HG02943 (cell line): ENCODE data around the gene SPINK8.
"Not testable (repeated sequence)": the region's sequence is repeated elsewhere in the genome, so short reads cannot be mapped to it uniquely, and the experiment has no call there.

ENCODE experiments used
- ATAC-seq: cut with Tn5 transposase; IDR thresholded peaks from one replicate; pipeline ENCODE4 v1.9.1; 2021; ENCODE audit warnings: mild to moderate bottlenecking, low read depth, moderate library complexity; ENCODE audit not compliant: unreplicated experiment

SPINK8 gene

DNA sequence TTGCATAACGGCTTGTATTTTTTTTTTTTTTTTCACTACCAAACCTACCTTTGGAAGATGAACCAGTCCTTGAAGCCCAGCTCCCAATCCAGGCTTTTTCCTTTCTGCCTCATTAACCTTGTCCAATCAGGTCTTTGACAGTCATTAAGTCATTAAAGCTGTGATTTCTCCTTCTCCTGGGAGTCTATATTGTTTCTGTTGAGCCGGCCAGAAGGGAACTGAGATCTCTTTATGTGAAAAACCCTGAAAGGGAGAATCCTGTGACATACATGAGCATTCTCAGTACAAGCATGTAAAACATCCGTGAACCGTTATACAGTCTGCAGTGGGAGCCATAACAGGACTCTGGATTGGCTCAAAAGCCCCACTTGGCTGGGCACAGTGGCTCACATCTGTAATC, 52.6 kb downstream of the SPINK8 start:
- ATAC-seq, result no peak

DNA sequence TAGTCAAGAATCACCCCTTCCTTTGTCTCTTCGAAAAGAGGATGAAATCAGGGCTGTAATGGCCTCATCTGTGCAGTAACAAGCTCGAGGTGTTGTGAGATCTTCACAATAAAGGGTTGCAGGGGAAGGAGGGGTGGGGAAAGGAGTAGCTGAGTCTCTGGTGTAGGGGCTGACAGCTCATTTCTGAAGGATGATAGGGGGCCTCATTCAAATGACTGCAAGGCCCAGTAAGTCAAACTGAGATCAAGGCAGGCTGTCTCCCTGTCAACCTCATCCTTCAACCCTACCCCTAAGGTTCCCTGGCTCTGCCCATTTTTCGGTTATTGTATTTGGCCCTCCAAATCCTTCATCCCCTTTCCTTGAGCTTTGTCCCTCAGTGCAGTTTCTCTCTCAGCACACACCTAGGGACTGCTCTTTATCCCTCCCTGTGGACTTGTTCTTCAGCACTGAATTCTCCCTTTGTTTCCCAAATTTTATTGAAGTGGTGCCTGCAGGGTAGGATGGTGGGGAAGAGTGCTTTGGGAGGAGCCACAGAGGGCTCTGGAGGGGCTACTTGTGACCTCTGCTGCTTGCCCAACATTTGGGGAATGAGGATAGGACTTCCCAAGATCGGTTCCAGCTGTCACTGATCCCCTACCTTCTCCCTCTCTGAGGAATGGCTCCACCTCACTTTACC, 54.4 kb downstream of the SPINK8 start:
- no peak for ATAC-seq

DNA sequence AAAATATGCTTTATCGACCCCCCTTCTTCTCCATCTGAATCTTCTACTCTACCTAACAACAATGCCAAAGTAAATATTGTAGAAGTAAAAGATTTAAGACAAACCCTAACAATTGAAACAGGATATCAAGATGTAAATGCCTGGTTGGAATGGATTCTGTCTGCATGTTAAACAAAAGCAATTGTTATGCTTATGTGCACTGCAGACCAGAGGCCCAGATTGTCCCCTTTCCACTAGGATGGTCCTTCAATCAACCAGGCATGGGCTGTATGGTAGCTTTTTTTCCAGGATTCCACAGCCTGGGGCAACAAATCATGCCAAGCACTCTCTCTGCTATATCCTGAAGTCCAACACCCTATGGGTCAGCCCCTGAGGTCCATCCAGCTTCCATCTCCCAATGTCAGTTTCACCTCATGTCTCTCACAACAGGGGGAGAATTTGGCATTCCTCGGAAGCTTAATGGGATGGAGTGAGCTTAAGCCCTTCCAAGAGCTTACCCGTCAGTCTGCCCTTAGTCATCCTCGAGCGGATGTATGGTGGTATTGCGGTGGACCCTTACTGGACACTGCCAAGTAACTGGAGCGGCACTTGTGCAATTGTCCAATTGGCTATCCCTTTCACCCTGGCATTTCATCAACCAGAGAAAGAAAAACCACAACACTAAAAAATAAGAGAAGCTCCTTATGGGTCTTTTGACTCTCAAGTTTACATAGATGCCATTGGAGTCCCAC, 56.4 kb downstream of the SPINK8 start:
- no peak for ATAC-seq

DNA sequence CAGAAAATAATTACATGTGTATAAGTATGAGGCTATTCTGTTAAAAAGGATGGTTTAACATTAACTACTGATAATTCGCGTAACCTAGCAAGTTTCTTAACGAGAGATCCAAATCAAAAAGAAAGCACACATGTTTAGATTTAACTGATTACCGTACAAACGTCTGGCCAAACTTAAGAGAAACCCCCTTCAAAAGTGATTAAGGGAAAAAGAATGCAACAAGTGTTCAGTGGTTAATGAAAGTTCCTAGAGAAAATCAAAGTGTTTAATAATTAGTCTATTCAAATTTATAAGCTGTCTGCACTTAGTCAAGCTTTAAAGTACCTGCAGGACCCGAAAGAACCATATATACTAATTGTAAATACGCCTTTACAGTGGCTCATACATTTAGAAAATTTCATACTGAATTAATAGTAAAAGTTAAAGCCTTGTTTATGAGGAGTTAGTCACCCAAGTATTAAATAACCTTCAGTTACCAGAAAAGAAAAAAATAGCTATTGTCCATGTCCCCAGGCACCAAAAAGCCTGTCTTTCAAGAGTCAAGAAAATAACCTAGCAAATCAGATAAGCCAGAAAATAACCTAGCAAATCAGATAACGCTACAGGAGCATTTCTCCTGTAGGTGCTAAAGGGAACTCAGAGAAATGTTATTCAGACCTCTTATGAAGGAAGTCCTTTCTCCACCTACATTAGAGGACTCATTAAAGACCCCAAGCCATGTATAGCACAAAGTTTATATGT, 58.0 kb downstream of the SPINK8 start:
- no peak for ATAC-seq

DNA sequence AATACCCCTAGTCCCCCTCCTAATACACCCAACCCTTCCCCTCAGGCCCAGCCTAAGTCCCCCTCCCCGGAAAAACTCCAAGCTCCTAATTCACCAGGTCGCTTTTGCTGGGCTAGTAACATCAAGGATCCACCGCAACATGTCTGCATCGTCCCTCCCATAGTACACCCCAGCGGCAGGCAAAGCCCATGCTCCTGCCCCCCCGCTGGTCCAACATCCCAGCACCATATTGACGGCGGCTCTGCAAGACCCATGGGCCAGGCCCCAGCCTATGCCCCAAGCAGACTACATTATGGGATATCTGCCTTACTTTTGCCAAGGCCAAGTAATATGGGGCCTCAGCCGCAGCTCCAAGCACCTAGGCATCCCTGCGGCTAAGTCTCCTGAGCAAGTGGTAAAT, 59.0 kb downstream of the SPINK8 start:
- no peak for ATAC-seq

DNA sequence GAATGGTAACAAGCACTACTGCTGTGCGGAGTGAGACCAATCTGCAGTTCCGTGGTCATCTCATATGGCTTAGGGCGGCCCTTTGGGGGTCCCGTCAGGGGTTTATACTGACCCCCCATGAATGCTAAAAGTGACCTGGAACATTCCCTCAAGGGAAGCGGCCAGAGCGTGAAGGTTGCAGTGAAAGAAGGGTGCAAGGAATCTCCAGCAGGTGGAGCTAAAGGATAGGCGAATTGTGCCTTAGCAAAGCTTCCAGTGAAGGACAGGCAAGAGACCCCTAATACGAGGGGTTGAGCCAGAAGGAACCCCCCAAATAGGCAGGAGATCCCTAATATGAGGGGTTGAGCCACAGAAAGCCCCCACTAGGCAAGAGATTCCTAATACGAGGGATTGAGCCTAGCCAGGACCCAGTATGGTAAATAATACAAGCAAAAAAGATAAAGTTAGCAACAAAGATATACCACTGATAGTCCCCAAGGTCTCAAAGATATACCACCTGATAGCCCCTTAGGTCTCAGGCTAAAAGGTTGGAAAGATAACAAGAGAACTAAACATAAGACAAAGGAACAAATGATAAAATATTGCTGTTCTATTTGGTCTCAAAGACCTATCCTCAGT, 59.8 kb downstream of the SPINK8 start:
- ATAC-seq, result no peak

DNA sequence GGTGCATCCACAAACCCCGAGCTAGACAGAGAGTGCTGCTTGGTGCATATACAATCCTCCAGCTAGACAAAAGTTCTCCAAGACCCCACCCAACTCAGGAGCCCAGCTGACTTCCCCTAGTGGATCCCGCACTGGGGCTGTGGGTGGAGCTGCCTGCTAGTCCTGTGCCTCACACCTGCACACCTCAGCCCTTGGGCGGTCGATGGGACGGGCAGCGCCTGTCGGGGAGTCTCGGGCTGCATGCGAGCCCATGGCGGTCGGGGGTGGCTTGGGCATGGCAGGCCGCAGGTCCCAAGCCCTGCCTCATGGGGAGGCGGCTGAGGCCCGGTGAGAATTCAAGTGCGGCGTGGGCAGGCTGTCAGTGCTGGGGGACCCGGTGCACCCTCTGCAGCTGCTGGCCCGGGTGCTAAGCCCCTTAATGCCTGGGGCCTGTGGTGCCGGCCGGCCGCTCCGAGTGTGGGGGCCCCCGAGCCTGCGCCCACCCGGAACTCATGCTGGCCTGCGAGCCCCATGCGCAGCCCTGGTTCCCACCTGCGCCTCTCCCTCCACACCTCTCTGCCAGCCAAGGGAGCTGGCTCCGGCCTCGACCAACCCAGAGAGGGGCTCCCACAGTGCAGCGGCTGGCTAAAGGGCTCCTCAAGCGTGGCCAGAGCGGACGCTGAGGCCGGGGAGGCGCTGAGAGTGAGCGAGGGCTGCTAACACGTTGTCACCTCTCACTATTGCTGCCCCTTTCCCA, 61.5 kb downstream of the SPINK8 start:
- ATAC-seq, result no peak

DNA sequence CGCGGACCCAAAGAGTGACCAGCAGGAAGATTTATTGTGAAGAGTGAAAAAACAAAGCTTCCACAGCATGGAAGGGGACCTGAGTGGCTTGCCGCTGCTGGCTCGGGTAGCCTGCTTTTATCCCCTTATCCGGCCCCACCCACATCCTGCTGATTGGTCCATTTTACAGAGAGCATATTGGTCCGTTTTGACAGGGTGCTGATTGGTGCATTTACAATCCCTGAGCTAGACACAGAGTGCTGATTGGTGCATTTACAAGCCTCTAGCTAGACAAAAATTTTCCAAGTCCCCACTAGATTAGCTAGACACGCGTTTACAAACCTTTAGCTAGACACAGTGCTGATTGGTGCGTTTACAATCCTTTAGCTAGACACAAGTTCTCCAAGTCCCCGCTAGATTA, 62.2 kb downstream of the SPINK8 start:
- not testable (repeated sequence) for ATAC-seq

DNA sequence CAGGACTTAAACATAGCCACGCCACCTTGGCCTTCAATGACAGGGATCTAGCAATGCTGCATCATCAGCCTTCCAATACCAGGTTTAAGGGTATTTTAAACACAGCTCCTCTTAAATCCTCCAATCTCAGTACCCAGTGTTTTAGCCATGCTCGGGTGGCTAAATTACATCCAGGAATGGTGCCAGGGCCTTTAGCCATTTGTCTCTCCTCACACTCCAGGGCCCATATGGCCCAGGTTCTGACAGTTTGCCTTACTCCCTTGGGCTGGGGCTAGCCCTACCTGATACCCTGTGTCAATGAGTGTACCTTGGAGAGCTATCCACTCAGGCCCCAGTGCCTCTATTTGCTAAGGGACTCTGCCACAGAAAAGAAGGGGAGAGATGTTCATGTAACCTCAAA, 63.2 kb downstream of the SPINK8 start:
- ATAC-seq, result no peak

DNA sequence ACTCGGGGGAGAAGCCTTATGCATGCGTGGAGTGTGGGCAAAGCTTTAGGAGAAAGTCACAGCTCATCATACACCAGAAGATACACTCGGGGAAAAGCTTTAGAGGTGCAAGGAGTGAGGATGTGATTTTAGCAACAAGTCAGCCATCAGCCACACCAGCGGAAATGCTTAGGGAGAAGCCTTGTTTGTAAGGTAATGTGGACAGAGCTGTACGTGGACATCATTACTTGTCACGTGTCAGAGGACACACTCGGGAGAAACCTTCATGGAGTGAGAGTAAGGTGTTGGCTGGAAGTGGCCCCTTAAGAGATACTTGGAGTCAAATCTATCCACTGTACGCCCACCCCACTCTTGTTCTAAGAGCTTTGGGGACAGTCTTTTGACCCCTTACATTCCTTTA, 63.9 kb downstream of the SPINK8 start:
- no peak for ATAC-seq

DNA sequence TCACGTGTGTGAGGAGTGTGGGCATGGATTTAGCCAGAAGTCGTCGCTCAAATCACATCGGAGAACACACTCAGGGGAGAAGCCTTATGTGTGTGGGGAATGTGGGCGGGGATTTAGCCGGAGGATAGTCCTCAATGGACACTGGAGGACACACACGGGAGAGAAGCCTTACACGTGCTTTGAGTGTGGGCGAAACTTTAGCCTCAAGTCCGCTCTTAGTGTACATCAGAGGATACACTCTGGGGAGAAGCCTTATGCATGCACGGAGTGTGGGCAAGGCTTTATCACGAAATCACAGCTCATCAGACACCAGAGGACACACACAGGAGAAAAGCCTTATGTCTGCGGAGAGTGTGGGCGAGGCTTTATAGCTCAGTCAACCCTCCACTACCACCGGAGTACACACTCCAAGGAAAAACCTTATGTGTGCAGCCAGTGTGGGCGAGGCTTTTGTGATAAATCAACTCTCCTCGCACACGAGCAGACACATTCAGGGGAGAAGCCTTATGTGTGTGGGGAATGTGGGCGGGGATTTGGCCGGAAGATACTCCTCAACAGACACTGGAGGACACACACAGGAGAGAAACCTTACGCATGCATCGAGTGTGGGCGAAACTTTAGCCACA, 64.4 kb downstream of the SPINK8 start:
- no peak for ATAC-seq

DNA sequence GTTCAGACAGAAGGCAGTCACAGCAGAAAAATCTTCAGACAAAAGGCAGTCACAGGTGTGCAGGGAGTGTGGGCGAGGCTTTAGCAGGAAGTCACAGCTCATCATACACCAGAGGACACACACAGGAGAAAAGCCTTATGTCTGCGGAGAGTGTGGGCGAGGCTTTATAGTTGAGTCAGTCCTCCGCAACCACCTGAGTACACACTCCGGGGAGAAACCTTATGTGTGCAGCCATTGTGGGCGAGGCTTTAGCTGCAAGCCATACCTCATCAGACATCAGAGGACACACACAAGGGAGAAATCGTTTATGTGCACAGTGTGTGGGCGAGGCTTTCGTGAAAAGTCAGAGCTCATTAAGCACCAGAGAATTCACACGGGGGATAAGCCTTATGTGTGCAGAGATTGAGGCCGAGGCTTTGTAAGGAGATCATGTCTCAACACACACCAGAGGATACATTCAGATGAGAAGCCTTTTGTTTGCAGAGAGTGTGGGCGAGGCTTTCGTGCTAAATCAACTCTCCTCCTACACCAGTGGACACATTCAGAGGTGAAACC, 65.0 kb downstream of the SPINK8 start:
- no peak for ATAC-seq

DNA sequence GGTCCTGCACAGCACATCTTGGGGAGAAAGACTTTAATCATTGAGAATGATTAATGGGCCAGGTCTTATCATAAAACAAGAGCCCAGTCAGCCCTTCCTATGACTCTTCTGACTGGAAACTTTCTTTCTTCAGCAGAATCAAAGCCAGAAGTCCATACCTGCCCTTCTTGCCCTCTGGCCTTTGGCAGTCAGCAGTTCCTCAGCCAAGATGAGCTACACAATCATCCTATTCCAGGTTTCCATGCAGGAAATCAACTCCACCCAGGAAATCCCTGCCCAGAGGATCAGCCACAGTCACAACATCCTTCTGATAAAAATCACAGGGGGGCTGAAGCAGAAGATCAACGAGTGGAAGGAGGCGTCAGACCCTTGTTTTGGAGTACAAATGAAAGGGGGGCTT, 65.7 kb downstream of the SPINK8 start:
- no peak for ATAC-seq

DNA sequence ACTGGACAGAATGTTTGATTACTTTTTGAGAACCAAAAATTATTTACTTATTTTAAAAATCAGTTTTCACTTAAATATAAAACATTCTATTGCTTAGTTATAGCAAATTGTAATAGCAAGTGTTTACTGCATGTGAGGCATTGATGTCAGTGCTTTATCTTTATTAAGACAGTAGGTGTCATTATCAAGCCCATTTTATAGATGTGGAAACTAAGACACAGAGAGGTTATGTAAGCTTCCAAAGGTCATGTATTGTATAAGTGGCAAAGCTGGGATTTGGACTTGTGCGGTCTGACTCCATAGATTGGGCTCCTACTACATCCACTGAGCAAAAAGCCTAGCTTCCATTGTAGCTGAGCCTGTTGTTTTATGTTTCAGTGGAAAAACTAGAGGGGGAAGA, 74.9 kb downstream of the SPINK8 start:
- no peak for ATAC-seq
